Hepatocyte (in vitro differentiated cells): ENCODE data around the gene TMEM231. TPM values are rescaled to one million over a fixed set of nuclear protein-coding genes. Genes with fewer than 3 reads are reported as not detected.

Source experiments
- DNase-seq: peaks from one replicate; pipeline ENCODE4 v3.0.0-alpha.2; 2016; ENCODE audit warnings: low spot score
- H2AFZ ChIP-seq: fragments of 200-600 bp; sonication (generic); 2 replicates; pipeline ENCODE4 v1.6.0; 2016; ENCODE audit warnings: antibody characterized with exemption, mild to moderate bottlenecking
- H3K27ac ChIP-seq: fragments of 200-600 bp; sonication (generic); 2 replicates; pipeline ENCODE4 v1.5.1; 2016; ENCODE audit warnings: mild to moderate bottlenecking
- H3K27me3 ChIP-seq: fragments of 200-600 bp; sonication (generic); 2 replicates; pipeline ENCODE4 v1.6.1; 2016
- H3K36me3 ChIP-seq: fragments of 200-600 bp; sonication (generic); replicated peaks from 2 replicates; pipeline ENCODE4 v1.5.1; 2016; ENCODE audit warnings: low read depth; ENCODE audit not compliant: insufficient read depth
- H3K4me1 ChIP-seq: fragments of 200-600 bp; sonication (generic); 2 replicates; pipeline ENCODE4 v1.5.1; 2016; ENCODE audit warnings: mild to moderate bottlenecking, moderate library complexity; ENCODE audit not compliant: insufficient read depth
- H3K4me2 ChIP-seq: fragments of 200-600 bp; sonication (generic); 2 replicates; pipeline ENCODE4 v1.6.0; 2016
- H3K4me3 ChIP-seq: fragments of 200-600 bp; sonication (generic); 2 replicates; pipeline ENCODE4 v1.5.1; 2016; ENCODE audit warnings: mild to moderate bottlenecking
- H3K79me2 ChIP-seq: fragments of 200-600 bp; sonication (generic); 2 replicates; pipeline ENCODE4 v1.6.0; 2017; ENCODE audit warnings: mild to moderate bottlenecking
- H3K9me2 ChIP-seq: fragments of 200-600 bp; sonication (generic); replicated peaks from 2 replicates; pipeline ENCODE4 v1.6.0; 2017; ENCODE audit warnings: mild to moderate bottlenecking; ENCODE audit not compliant: insufficient read depth
- H3K9me3 ChIP-seq: fragments of 200-600 bp; sonication (generic); 2 replicates; pipeline ENCODE4 v1.5.1; 2016; ENCODE audit warnings: low read depth, mild to moderate bottlenecking
- H4K20me1 ChIP-seq: fragments of 200-600 bp; sonication (generic); 2 replicates; pipeline ENCODE4 v1.6.0; 2016; ENCODE audit warnings: mild to moderate bottlenecking; ENCODE audit not compliant: insufficient read depth, poor library complexity, severe bottlenecking
- EZH2 ChIP-seq: fragments of 200-600 bp; sonication (generic); IDR thresholded peaks from 2 replicates; pipeline ENCODE4 v1.6.1; 2016; ENCODE audit warnings: antibody characterized with exemption, mild to moderate bottlenecking, borderline replicate concordance
- EZH2phosphoT487 ChIP-seq: fragments of 200-600 bp; sonication (generic); IDR thresholded peaks from one replicate; pipeline ENCODE4 v1.6.1; 2018; ENCODE audit warnings: antibody characterized with exemption, mild to moderate bottlenecking, low read depth, moderate library complexity; ENCODE audit not compliant: unreplicated experiment, severe bottlenecking
- WGBS: methylation state at CpG from one replicate; pipeline ENCODE4 v1.1.6; 2016; ENCODE audit warnings: low lambda C conversion rate; ENCODE audit errors: missing lambda C conversion rate; 5-methylcytosine and 5-hydroxymethylcytosine counted together
- polyA plus RNA-seq: library from polyadenylated mRNA; unstranded; fragments of >200 nt; fragmentation: Nextera tagmentation; extraction: Ambion mirVana; gene quantifications from 2 replicates; pipeline ENCODE4 v1.2.1, GENCODE V29; 2016
- total RNA-seq: library from RNA; depleted of rRNA; stranded (reverse); fragments of >200 nt; gene quantifications from 2 replicates; pipeline ENCODE4 v1.2.3, GENCODE V29; 2014
- TF ChIP-seq, protein P1 (sequence below): fragments of 200-600 bp; sonication (generic); IDR thresholded peaks from 2 replicates; pipeline ENCODE4 v1.5.1; 2016; ENCODE audit warnings: antibody characterized with exemption, mild to moderate bottlenecking; ENCODE audit not compliant: poor library complexity

Gene TMEM231
- total and polyA plus RNA-seq, 2 experiments from 2014 or later, result 5.4 to 7.1 TPM

DNA sequence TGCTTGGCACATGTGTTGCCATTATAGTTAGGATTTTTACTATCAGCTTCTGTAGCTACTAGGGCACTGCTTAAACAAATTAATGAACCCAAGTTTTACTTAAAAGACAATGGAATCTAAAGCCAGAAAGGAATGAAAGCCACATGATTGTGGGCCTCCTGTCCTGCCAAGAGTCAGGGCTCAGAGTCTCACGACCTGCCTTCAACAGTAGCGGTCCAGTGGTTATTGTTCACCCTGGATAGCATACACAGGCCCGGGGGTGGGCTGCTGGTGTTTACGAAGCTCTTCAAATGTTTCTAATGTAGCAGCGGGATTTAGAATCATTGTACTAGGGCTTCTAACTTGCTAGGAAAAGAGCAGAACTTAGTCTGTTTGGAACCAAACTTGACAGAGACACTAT is 17.9 kb upstream of the TMEM231 start:
- H3K9me2 ChIP-seq, result no peaks in the 10 kb centered on the region
- no peak for TF ChIP-seq EZH2
- no peak for DNase-seq
- H3K9me3 ChIP-seq, result no peaks in the 10 kb centered on the region
- H3K27me3 ChIP-seq, result no peaks in the 10 kb centered on the region
- no peak overlapping the region for H3K4me2 ChIP-seq
- H3K4me3 ChIP-seq, result no peak overlapping the region
- H3K36me3 ChIP-seq, result peaks cover 4% of the 10 kb centered on the region
- H4K20me1 ChIP-seq, result peaks cover 14% of the 10 kb centered on the region
- H3K27ac ChIP-seq, result no peak overlapping the region
- no peaks in the 10 kb centered on the region for H3K4me1 ChIP-seq
- peaks cover 16% of the 10 kb centered on the region for H3K79me2 ChIP-seq
- 90% methylated on average over 5 of the region's 5 CpGs for WGBS
- H2AFZ ChIP-seq, result no peak overlapping the region

DNA sequence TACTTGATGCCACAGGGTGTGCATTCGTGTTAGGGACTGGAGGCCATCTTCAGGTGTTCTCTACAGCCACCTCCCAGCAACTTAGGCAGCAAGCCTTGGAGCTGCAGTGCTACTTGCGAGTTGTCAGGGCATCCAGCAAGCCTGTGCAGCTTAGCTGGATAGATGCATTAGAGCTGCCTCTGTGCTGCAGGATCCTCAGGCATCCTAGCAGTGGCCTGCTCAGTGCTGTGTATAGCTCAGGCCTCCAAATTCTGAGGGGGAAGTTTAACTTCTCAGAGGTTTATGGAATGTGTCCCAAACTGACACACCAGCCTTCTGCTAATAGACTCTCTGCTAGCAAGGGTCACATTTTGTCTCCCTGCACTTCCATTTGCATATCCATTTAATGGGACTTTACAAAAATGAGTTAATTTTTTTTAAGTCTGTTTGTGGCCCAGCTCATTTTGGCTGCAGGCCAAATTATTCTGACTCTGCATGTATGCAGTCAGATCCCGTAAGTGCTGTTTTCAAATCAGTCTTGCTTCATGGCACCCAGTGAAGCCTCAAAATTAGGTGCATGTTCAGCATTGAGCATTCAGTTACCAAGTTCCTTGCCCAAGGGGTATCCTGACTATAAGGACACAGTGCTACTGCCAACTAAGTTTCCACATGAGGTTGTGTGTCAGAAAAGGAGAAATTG is 17.0 kb upstream of the TMEM231 start:
- Histone ChIP-seq H3K79me2 (peaks cover 24% of the 10 kb centered on the region), H3K36me3 (peaks cover 4% of the 10 kb centered on the region), H3K4me3 (no peak overlapping the region), H3K4me1 (no peaks in the 10 kb centered on the region), H2AFZ (no peak overlapping the region), H3K27ac (no peak overlapping the region), H3K4me2 (no peak overlapping the region), H3K9me2 (no peaks in the 10 kb centered on the region), H3K9me3 (no peaks in the 10 kb centered on the region), H3K27me3 (no peaks in the 10 kb centered on the region), H4K20me1 (peaks cover 24% of the 10 kb centered on the region)
- no peak for DNase-seq
- 85% methylated on average over 3 of the region's 3 CpGs for WGBS
- no peak for TF ChIP-seq EZH2
- TF ChIP-seq EZH2phosphoT487, result no peak
- TF ChIP-seq, protein P1, sequence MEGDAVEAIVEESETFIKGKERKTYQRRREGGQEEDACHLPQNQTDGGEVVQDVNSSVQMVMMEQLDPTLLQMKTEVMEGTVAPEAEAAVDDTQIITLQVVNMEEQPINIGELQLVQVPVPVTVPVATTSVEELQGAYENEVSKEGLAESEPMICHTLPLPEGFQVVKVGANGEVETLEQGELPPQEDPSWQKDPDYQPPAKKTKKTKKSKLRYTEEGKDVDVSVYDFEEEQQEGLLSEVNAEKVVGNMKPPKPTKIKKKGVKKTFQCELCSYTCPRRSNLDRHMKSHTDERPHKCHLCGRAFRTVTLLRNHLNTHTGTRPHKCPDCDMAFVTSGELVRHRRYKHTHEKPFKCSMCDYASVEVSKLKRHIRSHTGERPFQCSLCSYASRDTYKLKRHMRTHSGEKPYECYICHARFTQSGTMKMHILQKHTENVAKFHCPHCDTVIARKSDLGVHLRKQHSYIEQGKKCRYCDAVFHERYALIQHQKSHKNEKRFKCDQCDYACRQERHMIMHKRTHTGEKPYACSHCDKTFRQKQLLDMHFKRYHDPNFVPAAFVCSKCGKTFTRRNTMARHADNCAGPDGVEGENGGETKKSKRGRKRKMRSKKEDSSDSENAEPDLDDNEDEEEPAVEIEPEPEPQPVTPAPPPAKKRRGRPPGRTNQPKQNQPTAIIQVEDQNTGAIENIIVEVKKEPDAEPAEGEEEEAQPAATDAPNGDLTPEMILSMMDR, result no peak

DNA sequence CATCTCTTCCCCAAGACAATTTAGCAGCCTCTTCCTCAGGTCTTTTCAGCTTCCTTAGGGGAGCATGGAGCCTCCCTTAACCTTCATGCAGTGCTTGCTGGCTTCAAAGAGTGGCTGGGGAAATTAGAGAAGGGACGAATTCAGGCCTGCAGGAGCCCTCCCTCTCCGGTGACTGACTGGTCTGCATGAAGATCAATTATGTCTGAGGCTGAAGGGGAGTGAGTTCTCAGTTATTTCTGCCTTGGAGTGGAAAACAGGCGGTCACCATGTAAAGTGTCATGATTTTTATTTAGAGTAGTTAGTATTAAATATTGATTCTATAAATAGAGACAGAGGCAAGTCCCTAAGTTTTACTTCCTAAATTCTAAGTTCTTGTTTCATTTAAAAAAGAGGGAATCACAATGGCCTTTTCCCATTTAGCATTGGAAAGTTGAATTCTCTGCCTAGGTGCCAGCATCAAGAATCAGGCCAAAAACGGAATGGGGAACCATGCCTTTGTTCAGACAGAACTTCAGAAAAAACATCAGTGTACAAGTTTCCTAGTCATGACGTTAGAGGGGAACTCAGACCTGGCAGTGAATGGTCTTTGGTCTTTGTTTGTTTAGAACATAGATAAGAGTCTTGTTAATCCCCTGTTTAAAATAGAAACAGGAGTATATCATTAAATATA is 14.5 kb upstream of the TMEM231 start:
- no peak overlapping the region for H3K4me3 ChIP-seq
- peaks cover 4% of the 10 kb centered on the region for H3K36me3 ChIP-seq
- no peak for TF ChIP-seq EZH2
- TF ChIP-seq, protein P1, result no peak
- no peak for TF ChIP-seq EZH2phosphoT487
- peaks cover 33% of the 10 kb centered on the region for H4K20me1 ChIP-seq
- H3K27me3 ChIP-seq, result no peaks in the 10 kb centered on the region
- no peak overlapping the region for H3K4me2 ChIP-seq
- no peaks in the 10 kb centered on the region for H3K9me3 ChIP-seq
- peaks cover 41% of the 10 kb centered on the region for H3K79me2 ChIP-seq
- no peak overlapping the region for H2AFZ ChIP-seq
- H3K9me2 ChIP-seq, result no peaks in the 10 kb centered on the region
- H3K4me1 ChIP-seq, result peaks cover 8% of the 10 kb centered on the region
- no peak for DNase-seq
- 81% methylated on average over 5 of the region's 5 CpGs for WGBS
- peak overlapping the region; percentile 12 for H3K27ac ChIP-seq

DNA sequence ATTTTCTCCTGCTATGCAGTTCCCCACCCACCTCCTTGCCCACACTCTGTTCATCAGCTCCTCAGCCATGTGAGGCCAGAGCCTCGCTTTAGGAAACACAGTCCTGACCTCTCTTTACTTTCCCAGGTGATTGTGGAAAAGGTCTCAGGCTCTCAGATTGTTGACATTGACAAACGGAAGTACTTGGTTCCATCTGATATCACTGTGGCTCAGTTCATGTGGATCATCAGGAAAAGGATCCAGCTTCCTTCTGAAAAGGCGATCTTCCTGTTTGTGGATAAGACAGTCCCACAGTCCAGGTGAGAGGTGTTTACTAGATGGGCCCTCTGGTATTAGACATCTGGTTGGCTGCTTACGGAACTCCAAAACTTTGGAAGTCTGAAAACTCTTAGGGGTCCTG is 11.9 kb upstream of the TMEM231 start:
- Histone ChIP-seq H3K4me3 (no peak overlapping the region), H3K79me2 (peaks cover 41% of the 10 kb centered on the region), H2AFZ (no peak overlapping the region), H3K36me3 (peaks cover 4% of the 10 kb centered on the region), H3K27me3 (peaks cover 4% of the 10 kb centered on the region), H3K27ac (no peak overlapping the region), H3K9me3 (no peaks in the 10 kb centered on the region), H3K4me1 (peaks cover 8% of the 10 kb centered on the region), H3K9me2 (no peaks in the 10 kb centered on the region), H4K20me1 (peaks cover 29% of the 10 kb centered on the region), H3K4me2 (peak overlapping the region; percentile 96)
- 87% methylated on average over 4 of the region's 4 CpGs for WGBS
- no peak for TF ChIP-seq EZH2phosphoT487
- TF ChIP-seq, protein P1, result no peak
- no peak for TF ChIP-seq EZH2
- no peak for DNase-seq
